ENCODE results near the gene TMED9.

DNA sequence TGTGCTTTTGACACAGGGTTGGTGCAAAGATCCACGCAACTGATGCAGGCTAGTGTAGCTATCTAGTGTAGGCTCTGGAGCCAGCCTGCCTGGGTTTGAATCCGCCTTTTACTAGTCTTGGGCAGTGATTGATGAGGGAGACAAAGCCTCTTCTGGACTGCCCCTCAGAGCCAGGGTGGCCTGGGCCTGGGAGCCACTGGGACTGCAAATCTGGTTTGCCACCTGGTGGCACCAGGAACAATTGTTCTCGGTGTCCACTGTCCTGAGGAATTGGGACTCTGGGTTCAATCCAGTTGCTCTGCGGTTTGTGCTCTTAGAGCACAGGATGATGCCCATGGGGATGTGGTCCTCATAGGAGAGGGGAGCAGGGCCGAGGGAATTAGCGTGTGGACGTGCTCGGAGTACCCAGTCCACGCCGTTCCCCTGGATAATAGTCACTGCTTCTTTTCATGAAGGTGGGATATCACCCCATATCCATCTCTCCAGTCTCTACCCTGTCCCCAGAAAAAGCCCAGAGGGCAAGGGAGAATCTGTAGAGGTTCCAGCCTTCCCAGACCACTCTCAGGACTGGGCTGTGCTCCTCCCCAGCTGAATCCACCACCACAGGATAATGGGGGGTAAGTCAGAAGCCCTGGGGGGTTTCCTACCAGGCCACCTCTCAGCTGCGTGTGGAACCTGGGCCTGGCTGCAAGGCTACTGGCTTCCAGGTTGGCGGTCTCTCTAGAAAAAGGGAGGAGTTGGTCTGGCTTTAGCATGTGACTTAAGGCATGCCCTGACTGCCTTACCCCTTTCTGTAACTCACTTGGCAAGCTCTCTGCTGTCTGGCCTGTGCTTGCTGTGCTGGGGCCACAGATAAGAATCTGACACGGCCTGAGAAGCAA is 9.8 kb downstream of the TMED9 start:
- TF ChIP-seq, protein P1, sequence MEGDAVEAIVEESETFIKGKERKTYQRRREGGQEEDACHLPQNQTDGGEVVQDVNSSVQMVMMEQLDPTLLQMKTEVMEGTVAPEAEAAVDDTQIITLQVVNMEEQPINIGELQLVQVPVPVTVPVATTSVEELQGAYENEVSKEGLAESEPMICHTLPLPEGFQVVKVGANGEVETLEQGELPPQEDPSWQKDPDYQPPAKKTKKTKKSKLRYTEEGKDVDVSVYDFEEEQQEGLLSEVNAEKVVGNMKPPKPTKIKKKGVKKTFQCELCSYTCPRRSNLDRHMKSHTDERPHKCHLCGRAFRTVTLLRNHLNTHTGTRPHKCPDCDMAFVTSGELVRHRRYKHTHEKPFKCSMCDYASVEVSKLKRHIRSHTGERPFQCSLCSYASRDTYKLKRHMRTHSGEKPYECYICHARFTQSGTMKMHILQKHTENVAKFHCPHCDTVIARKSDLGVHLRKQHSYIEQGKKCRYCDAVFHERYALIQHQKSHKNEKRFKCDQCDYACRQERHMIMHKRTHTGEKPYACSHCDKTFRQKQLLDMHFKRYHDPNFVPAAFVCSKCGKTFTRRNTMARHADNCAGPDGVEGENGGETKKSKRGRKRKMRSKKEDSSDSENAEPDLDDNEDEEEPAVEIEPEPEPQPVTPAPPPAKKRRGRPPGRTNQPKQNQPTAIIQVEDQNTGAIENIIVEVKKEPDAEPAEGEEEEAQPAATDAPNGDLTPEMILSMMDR (optimal IDR thresholded peaks at IDR 0.05 in 1 of 3, IDR thresholded peaks at IDR 0.05 in 1 of 3, conservative IDR thresholded peaks at IDR 0.05 in 1 of 3; ENCODE audit: extremely low read depth in 1 of 3, insufficient read depth in 2 of 3, low read length in 3 of 3): peak; percentile 9 to 39 (median 32)
- no peak for TF ChIP-seq EZH2 (IDR thresholded peaks at IDR 0.05; ENCODE audit: low read length)
